Ascending aorta (tissue), 2 donors: ENCODE data around the gene C3orf49. TPM values are rescaled to one million over a fixed set of nuclear protein-coding genes. Genes with fewer than 3 reads are reported as not detected.

ENCODE experiments used
- DNase-seq, 2 donors: peaks; one replicate each; pipeline ENCODE4 v3.0.0-alpha.2; 2019; ENCODE audit warnings: low spot score in 2 of 2
- H3K27ac ChIP-seq, 2 donors: fragments of 200-600 bp; sonication (generic); one replicate each; pipeline ENCODE4 v1.5.1; 2016 to 2017; ENCODE audit warnings: mild to moderate bottlenecking in 1 of 2
- H3K27me3 ChIP-seq: fragments of 200-600 bp; sonication (generic); one replicate; pipeline ENCODE4 v1.5.1; 2017
- H3K36me3 ChIP-seq, 2 donors: fragments of 200-600 bp; sonication (generic); one replicate each; pipeline ENCODE4 v1.5.1; 2016
- H3K4me1 ChIP-seq, 2 donors: fragments of 200-600 bp; sonication (generic); one replicate each; pipeline ENCODE4 v1.5.1; 2016 to 2017; ENCODE audit warnings: mild to moderate bottlenecking in 1 of 2
- H3K4me3 ChIP-seq, 2 donors: fragments of 200-600 bp; sonication (generic); one replicate each; pipeline ENCODE4 v1.5.1; 2016 to 2017; ENCODE audit warnings: mild to moderate bottlenecking in 1 of 2
- H3K9me3 ChIP-seq, 2 donors: fragments of 200-600 bp; sonication (generic); one replicate each; pipeline ENCODE4 v1.5.1; 2016
- intact Hi-C: fragments of 100-400 bp; cut with DNase I; formaldehyde crosslinking; loops from one replicate; pipeline ENCODE4 v1.15.1; 2023
- total RNA-seq: library from RNA; depleted of rRNA; stranded (reverse); fragments of >200 nt; gene quantifications from one replicate; pipeline ENCODE4 v1.1.0, GENCODE V29; 2016
- TF ChIP-seq, protein P1 (sequence below), 3 experiments: fragments of 200-600 bp in 2 of 3; fragments of 450-650 bp in 1 of 3; sonication (generic) in 2 of 3; IDR thresholded peaks; one replicate each; pipeline ENCODE4 v1.5.1; 2016 to 2019; ENCODE audit warnings: antibody characterized with exemption in 3 of 3, mild to moderate bottlenecking in 1 of 3, moderate library complexity in 1 of 3

C3orf49 gene, protein sequence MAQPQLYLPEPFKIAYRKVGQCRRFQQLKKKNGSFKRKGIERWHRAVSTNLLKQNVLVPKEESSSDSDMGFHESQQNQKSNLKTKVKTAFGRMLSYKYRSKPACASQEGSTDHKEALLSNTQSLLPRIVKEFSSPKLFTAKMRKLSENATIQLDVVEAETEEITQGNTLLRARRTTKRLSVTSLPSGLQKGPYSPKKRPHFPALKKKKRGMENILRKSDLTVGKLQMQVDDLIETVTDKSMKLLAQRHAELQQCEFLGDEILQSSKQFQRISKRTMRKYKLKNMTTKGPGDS
- not detected for total RNA-seq

DNA sequence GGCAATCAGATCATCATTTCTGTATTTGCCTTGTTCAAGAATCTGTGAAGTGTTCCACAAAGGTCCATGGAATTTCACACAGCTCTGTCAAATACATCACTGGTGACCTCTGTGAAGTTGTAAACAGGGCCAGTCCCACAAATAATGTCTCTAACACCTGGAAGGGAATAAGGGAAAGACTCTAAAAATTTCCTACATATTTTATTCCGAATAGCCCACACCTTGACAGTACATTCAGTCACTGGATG, at the start of gene C3orf49:
Gene C3orf49 (plus strand): TSS at position 149 of the 248 bp plus-strand sequence. CDS start 173 bp downstream, outside the sequence.
- Histone ChIP-seq H3K27ac (no peak within 1 kb of the TSS), H3K27me3 (no peaks in the 10 kb centered on the region), H3K9me3 (no peaks in the 10 kb centered on the region), H3K4me1 (no peaks in the 10 kb centered on the region), H3K36me3 (no peaks in the 10 kb centered on the region), H3K4me3 (no peak within 1 kb of the TSS)
- no peak for DNase-seq
- TF ChIP-seq, protein P1, sequence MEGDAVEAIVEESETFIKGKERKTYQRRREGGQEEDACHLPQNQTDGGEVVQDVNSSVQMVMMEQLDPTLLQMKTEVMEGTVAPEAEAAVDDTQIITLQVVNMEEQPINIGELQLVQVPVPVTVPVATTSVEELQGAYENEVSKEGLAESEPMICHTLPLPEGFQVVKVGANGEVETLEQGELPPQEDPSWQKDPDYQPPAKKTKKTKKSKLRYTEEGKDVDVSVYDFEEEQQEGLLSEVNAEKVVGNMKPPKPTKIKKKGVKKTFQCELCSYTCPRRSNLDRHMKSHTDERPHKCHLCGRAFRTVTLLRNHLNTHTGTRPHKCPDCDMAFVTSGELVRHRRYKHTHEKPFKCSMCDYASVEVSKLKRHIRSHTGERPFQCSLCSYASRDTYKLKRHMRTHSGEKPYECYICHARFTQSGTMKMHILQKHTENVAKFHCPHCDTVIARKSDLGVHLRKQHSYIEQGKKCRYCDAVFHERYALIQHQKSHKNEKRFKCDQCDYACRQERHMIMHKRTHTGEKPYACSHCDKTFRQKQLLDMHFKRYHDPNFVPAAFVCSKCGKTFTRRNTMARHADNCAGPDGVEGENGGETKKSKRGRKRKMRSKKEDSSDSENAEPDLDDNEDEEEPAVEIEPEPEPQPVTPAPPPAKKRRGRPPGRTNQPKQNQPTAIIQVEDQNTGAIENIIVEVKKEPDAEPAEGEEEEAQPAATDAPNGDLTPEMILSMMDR (IDR thresholded peaks at IDR 0.05), result no peak
- intact Hi-C loops, result loop anchor here (10.0 kb wide), 1 partner anchor 1194 kb away; no protein-coding TSS in a partner anchor

DNA sequence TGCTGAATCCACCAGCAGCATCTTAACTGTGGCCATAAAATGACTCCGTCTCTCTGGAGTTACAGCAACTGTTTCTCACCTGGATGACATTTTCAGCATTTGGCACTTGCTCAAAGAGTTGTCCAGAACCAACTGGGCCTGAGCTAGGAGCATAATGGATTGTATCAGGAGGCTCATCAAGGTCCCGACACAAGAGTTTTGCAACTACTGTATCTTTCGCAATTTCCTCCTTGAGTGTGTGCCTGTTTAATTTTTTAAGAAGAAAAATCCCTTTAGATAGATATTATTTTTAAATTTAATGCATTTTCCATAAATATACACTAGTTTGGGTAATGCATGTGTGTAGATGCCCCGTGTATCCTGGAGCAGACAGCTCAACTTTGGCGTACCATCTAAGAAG, 44.3 kb upstream of the C3orf49 start:
- H3K27me3 ChIP-seq, result no peaks in the 10 kb centered on the region
- TF ChIP-seq, protein P1 (IDR thresholded peaks at IDR 0.05), result no peak
- H3K4me1 ChIP-seq, result no peaks in the 10 kb centered on the region

DNA sequence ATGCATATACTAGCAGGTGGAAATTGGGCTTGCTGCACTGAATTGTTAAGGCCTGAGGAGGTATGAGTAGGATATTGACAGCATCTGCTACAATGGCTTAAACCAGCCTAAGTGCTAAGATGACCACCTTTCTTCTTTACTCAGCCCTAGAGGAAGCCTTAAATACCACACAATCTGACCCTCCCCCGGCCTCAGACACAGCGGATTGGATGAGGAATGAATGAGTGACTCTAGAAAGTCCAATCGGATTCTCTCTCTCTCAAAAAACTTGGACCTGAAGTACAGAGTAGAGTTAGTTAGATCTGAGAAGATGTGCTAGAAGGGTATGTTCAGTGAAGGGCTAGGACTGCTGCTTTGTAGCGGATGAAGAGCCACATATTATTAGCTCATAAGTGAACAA, 39.9 kb upstream of the C3orf49 start:
- H3K4me3 ChIP-seq, result no peak overlapping the region
- H3K36me3 ChIP-seq, result no peaks in the 10 kb centered on the region
- H3K4me1 ChIP-seq, result no peaks in the 10 kb centered on the region
- intact Hi-C loops, result no loop called here
- H3K9me3 ChIP-seq, result no peaks in the 10 kb centered on the region
- TF ChIP-seq, protein P1 (IDR thresholded peaks at IDR 0.05), result no peak
- H3K27me3 ChIP-seq, result no peaks in the 10 kb centered on the region
- no peak for DNase-seq
- no peak overlapping the region for H3K27ac ChIP-seq

More for the DNA sequence above, 44.3 kb upstream of the C3orf49 start:
- Histone ChIP-seq H3K4me3 (no peak overlapping the region), H3K36me3 (no peaks in the 10 kb centered on the region), H3K27ac (no peak overlapping the region), H3K9me3 (no peaks in the 10 kb centered on the region)
- intact Hi-C loops, result no loop called here
- DNase-seq, result no peak

DNA sequence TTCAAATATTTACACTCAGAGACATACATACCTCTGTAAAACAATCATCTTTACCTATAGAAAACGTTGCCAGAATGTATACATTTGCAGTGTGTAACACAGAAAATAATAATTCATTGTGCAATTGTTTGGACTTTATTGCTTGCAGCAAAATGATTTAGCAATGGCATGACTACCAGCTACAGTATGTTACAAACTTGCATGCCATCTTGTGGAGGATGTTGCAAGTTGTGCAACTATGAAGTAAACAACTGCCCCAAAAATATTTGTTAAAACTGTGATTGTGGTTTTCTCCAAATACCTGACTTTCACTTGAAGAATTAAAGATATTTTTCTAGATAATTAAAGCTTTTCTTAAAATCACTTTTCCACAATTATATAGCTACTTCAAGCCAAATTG, 27.1 kb upstream of the C3orf49 start:
- H3K27ac ChIP-seq, result no peak overlapping the region
- no peaks in the 10 kb centered on the region for H3K36me3 ChIP-seq
- no peaks in the 10 kb centered on the region for H3K27me3 ChIP-seq
- no peaks in the 10 kb centered on the region for H3K4me1 ChIP-seq
- TF ChIP-seq, protein P1 (IDR thresholded peaks at IDR 0.05), result no peak
- no peak for DNase-seq
- intact Hi-C loops, result no loop called here
- H3K4me3 ChIP-seq, result no peak overlapping the region
- H3K9me3 ChIP-seq, result no peaks in the 10 kb centered on the region

DNA sequence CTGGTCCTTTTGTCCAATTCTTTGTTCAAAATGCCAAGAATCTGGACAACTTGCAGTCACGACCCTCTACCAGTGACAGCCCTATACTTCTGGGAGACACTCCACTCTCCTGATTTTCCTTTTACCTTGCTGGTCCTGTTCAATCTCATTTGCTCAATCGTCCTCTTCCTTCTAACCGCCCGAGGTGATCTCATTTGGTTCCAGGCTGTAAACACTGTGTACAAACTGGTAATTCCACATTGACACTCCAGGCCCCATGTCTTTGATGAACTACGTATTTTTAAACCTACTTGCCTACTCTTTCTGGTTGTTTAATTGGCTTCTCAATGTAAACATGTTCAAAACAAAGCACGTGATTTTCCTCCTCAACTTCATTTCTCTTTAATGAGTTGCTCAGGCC, 23.7 kb upstream of the C3orf49 start:
- TF ChIP-seq, protein P1 (IDR thresholded peaks at IDR 0.05), result no peak
- intact Hi-C loops, result no loop called here
- no peaks in the 10 kb centered on the region for H3K36me3 ChIP-seq

DNA sequence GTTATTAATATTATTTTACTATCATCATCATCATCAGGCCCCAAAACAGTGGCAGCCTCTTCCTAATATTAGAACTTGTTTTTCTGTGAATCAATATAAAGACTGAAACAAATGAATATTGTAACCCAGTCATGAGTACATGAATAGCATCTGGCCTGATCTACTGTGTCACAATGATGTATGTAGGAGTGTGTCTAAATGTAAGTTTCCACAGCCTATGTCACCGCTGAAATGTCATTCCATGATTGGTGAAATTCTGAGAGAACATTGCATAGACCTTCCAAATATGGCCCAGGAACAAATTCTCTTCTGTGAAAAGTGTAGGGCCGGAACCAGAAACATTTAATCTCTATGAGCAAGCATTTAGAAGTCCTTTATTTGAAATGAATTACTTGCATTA, 20.6 kb upstream of the C3orf49 start:
- TF ChIP-seq, protein P1 (IDR thresholded peaks at IDR 0.05), result no peak
- H3K4me3 ChIP-seq, result no peak overlapping the region
- H3K36me3 ChIP-seq, result no peaks in the 10 kb centered on the region
- DNase-seq, result no peak
- no peaks in the 10 kb centered on the region for H3K4me1 ChIP-seq
- no peaks in the 10 kb centered on the region for H3K27me3 ChIP-seq
- no peaks in the 10 kb centered on the region for H3K9me3 ChIP-seq
- intact Hi-C loops, result no loop called here
- H3K27ac ChIP-seq, result no peak overlapping the region

More for the DNA sequence above, 23.7 kb upstream of the C3orf49 start:
- no peaks in the 10 kb centered on the region for H3K27me3 ChIP-seq
- no peak for DNase-seq
- H3K4me3 ChIP-seq, result no peak overlapping the region
- no peaks in the 10 kb centered on the region for H3K4me1 ChIP-seq
- no peak overlapping the region for H3K27ac ChIP-seq
- no peaks in the 10 kb centered on the region for H3K9me3 ChIP-seq
